Activated B cell treated with CpG ODN at 0.5 μM for 24 hours (primary cell): ENCODE data around the gene FOXJ3. TPM values are rescaled to one million over a fixed set of nuclear protein-coding genes. Genes with fewer than 3 reads are reported as not detected.

Experiments
- ATAC-seq: fragments of 200-7000 bp; cut with Tn5 transposase; one replicate; pipeline ENCODE4 v1.10.0; 2021; ENCODE audit warnings: low read depth, mild to moderate bottlenecking, moderate library complexity
- CTCF ChIA-PET: fragments of 350-600 bp; sonication (Branson Sonifier 250); formaldehyde crosslinking; loops from one replicate; lab custom pipeline; 2021; ENCODE audit warnings: antibody characterized with exemption; lab: Charles Lee
- POLR2A ChIA-PET: fragments of 350-600 bp; sonication (Branson Sonifier 250); formaldehyde crosslinking; loops from one replicate; lab custom pipeline; 2021; ENCODE audit warnings: antibody characterized with exemption; lab: Charles Lee
- DNase-seq: peaks from one replicate; pipeline ENCODE4 v3.0.0; 2022
- H3K27ac Mint-ChIP-seq: one replicate; pipeline ENCODE4 v1.8.0; 2020; ENCODE audit warnings: mixed read lengths
- H3K27me3 Mint-ChIP-seq: one replicate; pipeline ENCODE4 v1.8.0; 2021; ENCODE audit warnings: mixed read lengths
- H3K36me3 Mint-ChIP-seq: one replicate; pipeline ENCODE4 v1.8.0; 2021; ENCODE audit warnings: low read depth, mixed read lengths
- H3K4me1 Mint-ChIP-seq: one replicate; pipeline ENCODE4 v1.8.0; 2021; ENCODE audit warnings: mixed read lengths
- H3K4me3 Mint-ChIP-seq: one replicate; pipeline ENCODE4 v1.8.0; 2020; ENCODE audit warnings: mild to moderate bottlenecking, mixed read lengths
- H3K9me3 Mint-ChIP-seq: one replicate; pipeline ENCODE4 v1.8.0; 2020; ENCODE audit warnings: mixed read lengths
- CTCF ChIP-seq: fragments of 200-600 bp; IDR thresholded peaks from one replicate; pipeline ENCODE4 v1.8.0; 2022; ENCODE audit warnings: antibody characterized with exemption, mild to moderate bottlenecking
- intact Hi-C: fragments of 100-400 bp; cut with micrococcal nuclease; formaldehyde crosslinking; loops from one replicate; pipeline ENCODE4 v1.15.1; 2024
- total RNA-seq: library from RNA; stranded (reverse); gene quantifications from 2 replicates; pipeline ENCODE4 v1.2.3, GENCODE V29; 2022

FOXJ3 gene
- total RNA-seq, 1 donor from 2014 or later: 63.9 TPM

DNA sequence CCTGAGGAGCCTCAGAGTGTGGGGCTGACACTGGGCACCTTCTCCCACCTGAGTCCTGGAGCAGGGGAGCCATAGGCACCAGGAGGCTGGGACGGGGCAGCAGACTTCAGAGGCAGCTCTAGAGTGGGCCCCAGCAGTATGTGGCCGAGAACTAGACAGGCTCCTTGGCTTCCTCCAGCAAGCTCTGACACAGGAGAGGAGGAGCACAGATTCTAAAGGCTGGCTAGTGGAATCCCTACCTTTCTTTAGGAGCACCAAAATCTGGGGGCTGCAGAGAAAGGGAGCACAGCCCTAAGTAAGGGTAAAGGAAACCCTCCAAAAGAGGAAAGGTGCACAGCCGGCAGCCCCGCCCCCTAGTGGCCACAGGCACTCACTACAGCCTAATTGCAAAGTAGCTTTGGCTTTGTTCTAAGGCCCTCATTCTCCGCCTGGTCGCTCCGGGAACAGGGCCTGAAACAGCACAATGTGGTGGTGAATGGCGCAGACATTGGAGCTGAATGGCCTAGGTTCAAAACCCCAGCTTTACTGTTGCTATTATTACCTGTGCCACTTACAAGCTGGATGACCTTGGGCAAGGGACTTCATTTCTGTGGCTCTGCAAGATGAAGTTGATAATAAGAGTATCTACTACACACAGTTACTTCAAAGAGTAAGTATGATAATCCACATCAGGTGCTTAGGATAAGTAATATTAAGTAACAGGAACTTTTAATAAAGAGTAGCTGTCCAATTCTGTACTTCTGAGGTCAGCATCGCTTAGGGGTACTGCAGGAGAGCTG is 161.7 kb downstream of the FOXJ3 start:
- Mint-ChIP-seq H3K9me3 (no peaks in the 10 kb centered on the region), H3K27me3 (no peaks in the 10 kb centered on the region), H3K4me1 (no peaks in the 10 kb centered on the region), H3K36me3 (peaks cover 6% of the 10 kb centered on the region), H3K27ac (no peak overlapping the region), H3K4me3 (no peak overlapping the region)
- POLR2A ChIA-PET: interaction anchor here (0.8 kb wide), 1 partner anchor 362 kb away, joined by 3 read pairs; no protein-coding TSS in a partner anchor
- CTCF ChIA-PET: interaction anchor here (0.6 to 6.2 kb wide), 30 partner anchors 10 to 891 kb away, joined by 3 to 71 read pairs (median 3); no protein-coding TSS in a partner anchor
- DNase-seq (peak; percentile 62), ATAC-seq (peak; percentile 77)
- intact Hi-C loops: loop anchor here (1.0 to 5.0 kb wide), 6 partner anchors 26 to 906 kb away; no protein-coding TSS in a partner anchor
- TF ChIP-seq CTCF: peak; percentile 47

- ATAC-seq: no peak
- ChIA-PET CTCF (interaction anchor here (0.9 to 6.2 kb wide), 14 partner anchors 10 to 656 kb away, joined by 3 to 71 read pairs (median 4); no protein-coding TSS in a partner anchor), POLR2A (no interaction called here)
- Mint-ChIP-seq H3K27me3 (no peaks in the 10 kb centered on the region), H3K4me3 (no peak overlapping the region), H3K9me3 (no peaks in the 10 kb centered on the region), H3K4me1 (no peaks in the 10 kb centered on the region), H3K36me3 (peaks cover 5% of the 10 kb centered on the region), H3K27ac (no peak overlapping the region)
- TF ChIP-seq CTCF: no peak
- intact Hi-C loops: loop anchor here (1.0 to 5.0 kb wide), 6 partner anchors 25 to 905 kb away; no protein-coding TSS in a partner anchor
- DNase-seq: no peak
These were observed 162.5 kb downstream of the FOXJ3 start for GRCh38 chr1:42172381-42173133.

- TF ChIP-seq CTCF: no peak
- H3K27ac Mint-ChIP-seq: no peak overlapping the region
- no peak for DNase-seq
These were observed 163.3 kb downstream of the FOXJ3 start for GRCh38 chr1:42171679-42172266.

GRCh38 chr1:42170779-42171621 is 164.0 kb downstream of the FOXJ3 start:
- Mint-ChIP-seq H3K9me3 (no peaks in the 10 kb centered on the region), H3K36me3 (no peaks in the 10 kb centered on the region), H3K4me3 (no peak overlapping the region), H3K27me3 (no peaks in the 10 kb centered on the region), H3K27ac (no peak overlapping the region), H3K4me1 (no peaks in the 10 kb centered on the region)
- ATAC-seq (no peak), DNase-seq (no peak)
- ChIA-PET POLR2A (no interaction called here), CTCF (interaction anchor here (3.0 to 6.2 kb wide), 3 partner anchors 8 to 655 kb away, joined by 12 to 71 read pairs (median 54); no protein-coding TSS in a partner anchor)
- intact Hi-C loops: loop anchor here (5.0 kb wide), 1 partner anchor 904 kb away; no protein-coding TSS in a partner anchor
- no peak for TF ChIP-seq CTCF

More at GRCh38 chr1:42171679-42172266, 163.3 kb downstream of the FOXJ3 start:
- ChIA-PET POLR2A (no interaction called here), CTCF (interaction anchor here (3.0 to 6.2 kb wide), 3 partner anchors 9 to 655 kb away, joined by 12 to 71 read pairs (median 54); no protein-coding TSS in a partner anchor)
- ATAC-seq: no peak
- Mint-ChIP-seq H3K4me1 (no peaks in the 10 kb centered on the region), H3K36me3 (peaks cover under 1% of the 10 kb centered on the region), H3K27me3 (no peaks in the 10 kb centered on the region), H3K9me3 (no peaks in the 10 kb centered on the region), H3K4me3 (no peak overlapping the region)
- intact Hi-C loops: loop anchor here (5.0 kb wide), 1 partner anchor 904 kb away; no protein-coding TSS in a partner anchor
